Measurements from ENCODE around the gene TECR.

Gene TECR

GRCh38 chr19:14494411-14494810 is 35.0 kb upstream of the TECR start:
- TF ChIP-seq CTCF (IDR thresholded peaks at IDR 0.05; ENCODE audit: low read depth, low read length) = no peak

GRCh38 chr19:14494910-14495671 is 34.3 kb upstream of the TECR start:
- TF ChIP-seq CTCF (IDR thresholded peaks at IDR 0.05; ENCODE audit: low read depth, low read length) = no peak
- DNase-seq (ENCODE audit: extremely low read depth, low read depth) = no peak

More at GRCh38 chr19:14494411-14494810, 35.0 kb upstream of the TECR start:
- DNase-seq (ENCODE audit: extremely low read depth, low read depth) = no peak

GRCh38 chr19:14495672-14496028 is 33.7 kb upstream of the TECR start:
- no peak for DNase-seq (ENCODE audit: extremely low read depth, low read depth)
- TF ChIP-seq CTCF (IDR thresholded peaks at IDR 0.05; ENCODE audit: low read depth, low read length) = no peak

- no peak for TF ChIP-seq CTCF (IDR thresholded peaks at IDR 0.05; ENCODE audit: low read depth, low read length)
- peak; percentile 98 for DNase-seq (ENCODE audit: extremely low read depth, low read depth)
Observed at GRCh38 chr19:14496029-14496833, 33.2 kb upstream of the TECR start, which contains the start of gene GIPC1. TSS of gene GIPC1 (minus strand) at chr19:14496127. CDS start at chr19:14482976, 13,151 bp downstream.

- TF ChIP-seq CTCF (IDR thresholded peaks at IDR 0.05; ENCODE audit: low read depth, low read length) = no peak
- DNase-seq (ENCODE audit: extremely low read depth, low read depth) = no peak
Observed at GRCh38 chr19:14496834-14497227, 32.6 kb upstream of the TECR start.

GRCh38 chr19:14497228-14497921 is 32.0 kb upstream of the TECR start:
- no peak for TF ChIP-seq CTCF (IDR thresholded peaks at IDR 0.05; ENCODE audit: low read depth, low read length)
- DNase-seq (ENCODE audit: extremely low read depth, low read depth) = no peak

Measured in AG09319 (cell line).